CD1c-positive myeloid dendritic cell (primary cell): Measurements from ENCODE around the gene DNAJC10.

Source experiments
- DNase-seq: peaks from one replicate; pipeline ENCODE4 v3.0.0-alpha.2; 2016; ENCODE audit errors: extremely low spot score

The DNAJC10 gene

DNA sequence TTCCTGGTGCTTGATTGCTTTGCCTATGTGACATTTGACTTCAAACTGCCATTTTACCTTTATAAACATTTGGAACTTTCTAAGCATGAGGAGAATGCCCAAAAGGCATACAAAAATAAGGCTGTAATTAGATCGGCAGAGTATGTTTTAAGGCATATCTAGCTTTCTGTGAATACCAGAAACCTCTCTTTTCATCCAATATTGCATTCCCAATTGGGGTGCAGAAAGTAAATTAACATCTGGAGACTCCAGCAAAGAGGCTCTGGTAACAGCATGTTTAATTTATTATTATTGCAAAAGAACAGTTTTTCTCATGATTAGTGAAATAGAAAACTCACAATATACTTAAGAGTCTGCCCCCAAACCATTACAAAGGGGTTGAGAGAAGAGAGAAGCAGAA lies 118.2 kb downstream of the DNAJC10 start:
- DNase-seq: no peak

DNA sequence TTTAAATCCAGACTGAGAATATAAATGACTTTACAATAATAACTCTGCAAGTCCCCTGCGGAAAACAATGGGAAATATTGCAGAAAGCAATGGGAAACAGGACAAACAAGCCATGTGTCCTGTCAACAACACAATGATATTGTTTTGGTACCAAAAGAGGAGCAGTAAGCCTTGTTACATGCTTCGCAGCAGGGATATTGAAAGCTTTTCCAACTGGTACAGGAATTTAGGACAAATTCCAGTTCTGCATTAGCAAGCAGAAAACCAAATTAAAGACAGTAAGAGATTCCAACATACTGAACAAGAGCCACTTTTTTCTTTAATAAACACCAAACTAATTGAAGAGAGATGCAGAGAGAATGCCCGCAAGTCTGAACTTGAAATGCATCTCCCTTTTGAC lies 120.4 kb downstream of the DNAJC10 start:
- no peak for DNase-seq
